Measurements from ENCODE around the gene PDE9A. TPM values are rescaled to one million over a fixed set of nuclear protein-coding genes. Genes with fewer than 3 reads are reported as not detected.

Gene PDE9A
- total and polyA plus RNA-seq, 2 donors (not counting 3 experiments of a cell fraction or from before 2014, with no cell fraction given) = 0.28 to 2.2 TPM

DNA sequence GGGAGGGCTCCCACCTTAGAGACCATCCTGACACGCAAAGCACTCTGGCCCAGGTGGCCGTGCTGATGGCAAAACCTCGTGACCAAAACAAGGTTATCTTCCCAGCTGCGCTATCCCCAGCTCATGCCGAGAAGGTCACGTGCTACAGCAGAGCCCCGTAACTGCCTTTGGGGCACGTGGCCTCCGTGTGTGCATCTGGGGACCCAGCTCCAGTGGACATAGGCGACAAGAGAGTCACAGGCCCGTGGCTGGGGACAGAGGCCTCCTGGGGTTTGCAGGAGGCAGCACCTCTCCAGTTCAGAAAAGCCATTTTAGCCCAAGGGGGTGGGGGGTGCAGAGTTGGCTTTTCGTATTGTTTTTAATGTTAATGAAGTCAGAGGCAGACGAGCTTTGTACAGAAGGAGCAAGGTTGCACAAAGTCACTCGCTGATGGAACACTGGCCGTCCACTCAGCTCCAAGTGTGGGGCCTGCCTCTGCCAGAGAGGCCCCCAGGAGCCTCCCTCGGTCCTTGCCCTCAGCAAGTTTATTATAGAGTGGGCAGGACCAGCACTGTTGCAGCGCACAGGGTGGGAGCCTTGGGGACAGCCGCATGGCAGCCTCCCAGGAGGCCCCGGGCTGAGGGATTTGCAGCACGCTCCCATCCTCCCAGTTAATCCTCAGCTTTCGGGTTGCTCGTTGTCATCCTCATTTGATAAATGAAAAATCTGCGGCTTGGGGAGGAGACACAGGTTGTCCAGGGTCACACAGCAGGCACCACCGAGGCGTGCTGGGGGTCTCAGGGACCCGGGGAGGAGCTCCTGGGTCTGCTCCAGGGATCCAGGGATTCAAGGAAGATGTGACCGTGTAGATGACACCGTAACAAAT is 8.0 kb upstream of the PDE9A start:
- no TSS peak for BruUV-seq (replicated peaks)
- FAIRE-seq (no peak), DNase-seq (ENCODE audit: low read depth, low spot score) (no peak)
- TF ChIP-seq JUN (IDR thresholded peaks at IDR 0.05; ENCODE audit: borderline replicate concordance, insufficient read depth, insufficient read length, low read depth) = no peak
- TF ChIP-seq, protein P1, sequence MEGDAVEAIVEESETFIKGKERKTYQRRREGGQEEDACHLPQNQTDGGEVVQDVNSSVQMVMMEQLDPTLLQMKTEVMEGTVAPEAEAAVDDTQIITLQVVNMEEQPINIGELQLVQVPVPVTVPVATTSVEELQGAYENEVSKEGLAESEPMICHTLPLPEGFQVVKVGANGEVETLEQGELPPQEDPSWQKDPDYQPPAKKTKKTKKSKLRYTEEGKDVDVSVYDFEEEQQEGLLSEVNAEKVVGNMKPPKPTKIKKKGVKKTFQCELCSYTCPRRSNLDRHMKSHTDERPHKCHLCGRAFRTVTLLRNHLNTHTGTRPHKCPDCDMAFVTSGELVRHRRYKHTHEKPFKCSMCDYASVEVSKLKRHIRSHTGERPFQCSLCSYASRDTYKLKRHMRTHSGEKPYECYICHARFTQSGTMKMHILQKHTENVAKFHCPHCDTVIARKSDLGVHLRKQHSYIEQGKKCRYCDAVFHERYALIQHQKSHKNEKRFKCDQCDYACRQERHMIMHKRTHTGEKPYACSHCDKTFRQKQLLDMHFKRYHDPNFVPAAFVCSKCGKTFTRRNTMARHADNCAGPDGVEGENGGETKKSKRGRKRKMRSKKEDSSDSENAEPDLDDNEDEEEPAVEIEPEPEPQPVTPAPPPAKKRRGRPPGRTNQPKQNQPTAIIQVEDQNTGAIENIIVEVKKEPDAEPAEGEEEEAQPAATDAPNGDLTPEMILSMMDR (IDR thresholded peaks at IDR 0.05; ENCODE audit: extremely low read depth in 1 of 2, insufficient read depth in 1 of 2, low read depth in 1 of 2, low read length in 2 of 2) = no peak
- no peak for TF ChIP-seq FOS (IDR thresholded peaks at IDR 0.05; ENCODE audit: borderline replicate concordance, insufficient read depth, low read length)
- TF ChIP-seq EZH2 (IDR thresholded peaks at IDR 0.05; ENCODE audit: borderline replicate concordance, low read depth, low read length, severe bottlenecking) = no peak
- TF ChIP-seq, protein P2, sequence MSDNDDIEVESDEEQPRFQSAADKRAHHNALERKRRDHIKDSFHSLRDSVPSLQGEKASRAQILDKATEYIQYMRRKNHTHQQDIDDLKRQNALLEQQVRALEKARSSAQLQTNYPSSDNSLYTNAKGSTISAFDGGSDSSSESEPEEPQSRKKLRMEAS (IDR thresholded peaks at IDR 0.05; ENCODE audit: insufficient read depth, insufficient read length) = no peak
- no peak for TF ChIP-seq MYC (IDR thresholded peaks at IDR 0.05; ENCODE audit: low read depth, low read length)
- TF ChIP-seq GATA2 (IDR thresholded peaks at IDR 0.05; ENCODE audit: insufficient read depth, insufficient read length, low read depth, low read length) = no peak
- no peak for TF ChIP-seq POLR2A (IDR thresholded peaks at IDR 0.05; ENCODE audit: low read depth, low read length)
- TF ChIP-seq POLR2AphosphoS5 (IDR thresholded peaks at IDR 0.05; ENCODE audit: insufficient read depth, low read depth, low read length) = no peak
- H3K9me3 ChIP-seq (replicated peaks; ENCODE audit: control insufficient read depth, insufficient read depth, low read length) = no peaks in the 10 kb centered on the region
- H3K79me2 ChIP-seq (ENCODE audit: control insufficient read depth, insufficient read depth, low read length) = no peaks in the 10 kb centered on the region
- dilution Hi-C loops (cut with MboI; ENCODE audit: extremely low pct_ligation_motif_present, low sequenced_read_pairs) = no loop called here
- no peak overlapping the region for H3K4me3 ChIP-seq (replicated peaks in 1 of 3; ENCODE audit: insufficient read depth in 1 of 3, low read depth in 1 of 3, low read length in 3 of 3)
- POLR2A ChIA-PET = no interaction called here
- no peaks in the 10 kb centered on the region for H3K36me3 ChIP-seq (ENCODE audit: control insufficient read depth in 2 of 2, extremely low read depth in 1 of 2, insufficient read depth in 2 of 2, low read length in 2 of 2)
- H4K20me1 ChIP-seq (replicated peaks; ENCODE audit: control insufficient read depth, extremely low read depth, insufficient read depth, low read length) = no peaks in the 10 kb centered on the region
- no peaks in the 10 kb centered on the region for H3K4me1 ChIP-seq (ENCODE audit: control insufficient read depth, extremely low read depth, insufficient read depth, low read length)
- H3K27ac ChIP-seq (ENCODE audit: insufficient read depth, low read depth, low read length) = no peak overlapping the region
- H3K9me1 ChIP-seq (replicated peaks; ENCODE audit: control insufficient read depth, extremely low read depth, insufficient read depth, low read length) = no peaks in the 10 kb centered on the region
- intact Hi-C loops (cut with micrococcal nuclease) = no loop called here
- peaks cover 3 to 5% of the 10 kb centered on the region in 2 experiments for H3K27me3 ChIP-seq (ENCODE audit: control insufficient read depth in 2 of 2, insufficient read depth in 2 of 2, low read length in 2 of 2)
- CTCF ChIA-PET = interaction anchor here (2.7 kb wide), 1 partner anchor 7 kb away, joined by 7 read pairs; no protein-coding TSS in a partner anchor
- no peak overlapping the region for H3K4me2 ChIP-seq (ENCODE audit: insufficient read depth, low read length)
- no peak overlapping the region for H2AFZ ChIP-seq (ENCODE audit: low read depth, low read length)
- no peak overlapping the region for H3K9ac ChIP-seq (replicated peaks; ENCODE audit: extremely low read depth, insufficient read depth, low read length)
